SK-N-SH (cell line): ENCODE data around the gene PRSS8. TPM values are rescaled to one million over a fixed set of nuclear protein-coding genes. Genes with fewer than 3 reads are reported as not detected.

Experiments used
- CTCF ChIA-PET: fragments of 300-600, 350-600 bp; formaldehyde crosslinking; extraction: SDS; loops from one replicate; lab custom pipeline; 2021; lab: Yijun Ruan, JAX
- POLR2A ChIA-PET: fragments of 350-600 bp; sonication (Branson Sonifier 250); formaldehyde crosslinking; extraction: SDS; loops from one replicate; lab custom pipeline; 2020; ENCODE audit warnings: antibody characterized with exemption, inconsistent platforms; lab: Yijun Ruan, JAX
- DNase-seq: peaks from one replicate; pipeline ENCODE4 v3.0.0; 2012
- H2AFZ ChIP-seq: fragments of 200-600 bp; sonication (generic); 2 replicates; pipeline ENCODE4 v1.8.1; 2016; ENCODE audit warnings: antibody characterized with exemption, mild to moderate bottlenecking, low read depth
- H3F3A ChIP-seq: fragments of 200-600 bp; sonication (generic); replicated peaks from 2 replicates; pipeline ENCODE3; 2016; ENCODE audit warnings: antibody characterized with exemption, mild to moderate bottlenecking; ENCODE audit not compliant: insufficient read depth
- H3K27ac ChIP-seq, 2 experiments: fragments of 200-500 bp in 1 of 2; fragments of 200-600 bp in 1 of 2; sonication (Bioruptor generic) in 1 of 2; sonication (generic), shearing (Covaris generic) in 1 of 2; 2 replicates each; pipeline versions ENCODE4 v1.5.1 to v1.6.1; 2014 to 2016; ENCODE audit warnings: low read depth in 2 of 2, inconsistent platforms in 1 of 2, low read length in 1 of 2, mild to moderate bottlenecking in 1 of 2, mixed read lengths in 1 of 2
- H3K27me3 ChIP-seq: fragments of 200-600 bp; sonication (generic), shearing (Covaris generic); 2 replicates; pipeline ENCODE4 v1.6.1; 2016; ENCODE audit warnings: mixed run types; ENCODE audit not compliant: insufficient read depth
- H3K36me3 ChIP-seq, 2 experiments: fragments of 200-500 bp in 1 of 2; fragments of 200-600 bp in 1 of 2; sonication (Bioruptor generic) in 1 of 2; sonication (generic) in 1 of 2; replicated peaks in 1 of 2; 2 replicates each; pipeline versions ENCODE3 to v1.5.1; 2014 to 2016; ENCODE audit warnings: low read length in 1 of 2, mild to moderate bottlenecking in 1 of 2; ENCODE audit not compliant: insufficient read depth in 2 of 2, control insufficient read depth in 1 of 2
- H3K4me1 ChIP-seq, 2 experiments: fragments of 200-500 bp in 1 of 2; fragments of 200-600 bp in 1 of 2; sonication (Bioruptor generic) in 1 of 2; sonication (generic), shearing (Covaris generic) in 1 of 2; 2 replicates each; pipeline versions ENCODE4 v1.5.1 to v1.6.1; 2014 to 2016; ENCODE audit warnings: low read depth in 1 of 2, low read length in 1 of 2, mixed run types in 1 of 2; ENCODE audit not compliant: insufficient read depth in 2 of 2, control insufficient read depth in 1 of 2
- H3K4me2 ChIP-seq: fragments of 200-600 bp; sonication (generic), shearing (Covaris generic); 2 replicates; pipeline ENCODE4 v1.6.1; 2017; ENCODE audit warnings: mixed run types
- H3K4me3 ChIP-seq, 2 experiments: fragments of 200-500 bp in 1 of 2; fragments of 200-600 bp in 1 of 2; sonication (Bioruptor generic) in 1 of 2; sonication (generic), shearing (Covaris generic) in 1 of 2; 2 replicates each; pipeline versions ENCODE4 v1.5.1 to v1.8.1; 2014 to 2016; ENCODE audit warnings: low read depth in 2 of 2, inconsistent platforms in 1 of 2, low read length in 1 of 2, mild to moderate bottlenecking in 1 of 2, mixed read lengths in 1 of 2, moderate library complexity in 1 of 2
- H3K79me2 ChIP-seq: fragments of 200-600 bp; sonication (generic); 2 replicates; pipeline ENCODE4 v1.8.1; 2017; ENCODE audit warnings: mild to moderate bottlenecking; ENCODE audit not compliant: insufficient read depth
- H3K9ac ChIP-seq: fragments of 200-600 bp; sonication (generic); 2 replicates; pipeline ENCODE4 v1.6.1; 2017; ENCODE audit warnings: mixed run types
- H3K9me2 ChIP-seq: fragments of 200-600 bp; sonication (generic); 2 replicates; pipeline ENCODE4 v1.6.1; 2017; ENCODE audit warnings: mixed run types
- H3K9me3 ChIP-seq: fragments of 200-600 bp; sonication (generic); 2 replicates; pipeline ENCODE4 v1.6.1; 2017; ENCODE audit warnings: mixed run types, mild to moderate bottlenecking, moderate library complexity
- H4K20me1 ChIP-seq: fragments of 200-600 bp; sonication (generic); 2 replicates; pipeline ENCODE4 v1.6.1; 2017; ENCODE audit warnings: mild to moderate bottlenecking, mixed run types; ENCODE audit not compliant: insufficient read depth
- FOXJ3 ChIP-seq: sonication (generic); formaldehyde crosslinking; IDR thresholded peaks from 2 replicates; pipeline ENCODE4 v1.5.1; 2020; ENCODE audit warnings: mild to moderate bottlenecking, missing genetic modification reagents
- GABPA ChIP-seq: IDR thresholded peaks from 2 replicates; pipeline ENCODE4 v1.4.0; 2012; ENCODE audit warnings: low read depth, mild to moderate bottlenecking
- MEF2A ChIP-seq: IDR thresholded peaks from 2 replicates; pipeline ENCODE4 v1.4.0; 2012; ENCODE audit warnings: low read depth, borderline replicate concordance
- MXI1 ChIP-seq: IDR thresholded peaks from 2 replicates; pipeline ENCODE4 v1.6.1; 2012; ENCODE audit warnings: mild to moderate bottlenecking, low read depth, low read length, improper control_type of control experiment
- NFIC ChIP-seq: IDR thresholded peaks from 2 replicates; pipeline ENCODE4 v1.4.0; 2012; ENCODE audit warnings: borderline replicate concordance
- RAD21 ChIP-seq: IDR thresholded peaks from 2 replicates; pipeline ENCODE4 v1.6.1; 2012; ENCODE audit warnings: mild to moderate bottlenecking, low read length
- RCOR1 ChIP-seq: fragments of 150-350 bp; IDR thresholded peaks from 2 replicates; pipeline ENCODE4 v1.6.1; 2017; ENCODE audit warnings: antibody characterized with exemption, low read length
- RFX5 ChIP-seq: IDR thresholded peaks from 2 replicates; pipeline ENCODE4 v1.6.1; 2012; ENCODE audit warnings: mild to moderate bottlenecking, improper control_type of control experiment, low read length
- SMC3 ChIP-seq: IDR thresholded peaks from 2 replicates; pipeline ENCODE4 v1.6.1; 2012; ENCODE audit warnings: low read depth, low read length, improper control_type of control experiment
- TAF1 ChIP-seq: IDR thresholded peaks from 2 replicates; pipeline ENCODE4 v1.6.1; 2012; ENCODE audit warnings: low read depth, mild to moderate bottlenecking, low read length, moderate library complexity, borderline replicate concordance
- TEAD4 ChIP-seq: IDR thresholded peaks from 2 replicates; pipeline ENCODE4 v1.4.0; 2012; ENCODE audit warnings: mild to moderate bottlenecking, borderline replicate concordance; ENCODE audit not compliant: insufficient read depth
- whole genome bisulfite sequencing: methylation state at CpG from one replicate; pipeline ENCODE4 v1.1.6; 2017; ENCODE audit warnings: low lambda C conversion rate; 5-methylcytosine and 5-hydroxymethylcytosine counted together
- polyA plus RNA-seq, 3 experiments: library from polyadenylated mRNA; depleted of rRNA; stranded (reverse); fragments of >200 nt; gene quantifications; 2 replicates each; pipeline ENCODE4 v1.2.3, GENCODE V29; 2012
- TF ChIP-seq, protein P1 (sequence below): IDR thresholded peaks from 2 replicates; pipeline ENCODE4 v1.4.0; 2012; ENCODE audit warnings: low read depth, borderline replicate concordance
- TF ChIP-seq, protein P2 (sequence below): fragments of 200-600 bp; sonication (generic); IDR thresholded peaks from 2 replicates; pipeline ENCODE4 v1.6.1; 2017; ENCODE audit warnings: antibody characterized with exemption, mild to moderate bottlenecking, moderate library complexity
- TF ChIP-seq, protein P3 (sequence below): fragments of 150-350 bp; IDR thresholded peaks from 2 replicates; pipeline ENCODE4 v1.6.1; 2016; ENCODE audit warnings: mild to moderate bottlenecking, low read depth, low read length

The PRSS8 gene
- polyA plus RNA-seq, 1 of the 3 experiments (the other 2 are of a cell fraction) = 0.07 TPM

DNA sequence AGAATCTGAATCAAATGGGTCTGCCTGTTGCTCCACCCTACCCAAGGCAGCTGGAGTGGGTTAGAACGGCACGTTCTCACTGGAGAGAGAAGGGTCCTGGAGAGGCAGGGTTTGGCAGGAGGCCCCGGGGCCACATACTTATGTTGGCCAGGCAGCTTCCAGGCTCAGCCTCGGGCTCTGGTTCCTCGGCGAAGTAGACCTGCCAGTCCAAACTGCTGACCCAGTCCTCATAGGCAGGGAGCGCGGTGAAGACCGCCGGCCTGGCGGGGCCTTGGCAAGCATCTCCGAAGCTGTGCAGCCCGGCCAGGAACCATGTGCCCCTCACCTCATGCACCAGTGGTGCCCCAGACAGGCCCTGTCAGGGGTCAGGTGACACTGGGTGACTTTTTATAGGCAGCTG lies 51.5 kb downstream of the PRSS8 start (continued):
- TF ChIP-seq, protein P1, sequence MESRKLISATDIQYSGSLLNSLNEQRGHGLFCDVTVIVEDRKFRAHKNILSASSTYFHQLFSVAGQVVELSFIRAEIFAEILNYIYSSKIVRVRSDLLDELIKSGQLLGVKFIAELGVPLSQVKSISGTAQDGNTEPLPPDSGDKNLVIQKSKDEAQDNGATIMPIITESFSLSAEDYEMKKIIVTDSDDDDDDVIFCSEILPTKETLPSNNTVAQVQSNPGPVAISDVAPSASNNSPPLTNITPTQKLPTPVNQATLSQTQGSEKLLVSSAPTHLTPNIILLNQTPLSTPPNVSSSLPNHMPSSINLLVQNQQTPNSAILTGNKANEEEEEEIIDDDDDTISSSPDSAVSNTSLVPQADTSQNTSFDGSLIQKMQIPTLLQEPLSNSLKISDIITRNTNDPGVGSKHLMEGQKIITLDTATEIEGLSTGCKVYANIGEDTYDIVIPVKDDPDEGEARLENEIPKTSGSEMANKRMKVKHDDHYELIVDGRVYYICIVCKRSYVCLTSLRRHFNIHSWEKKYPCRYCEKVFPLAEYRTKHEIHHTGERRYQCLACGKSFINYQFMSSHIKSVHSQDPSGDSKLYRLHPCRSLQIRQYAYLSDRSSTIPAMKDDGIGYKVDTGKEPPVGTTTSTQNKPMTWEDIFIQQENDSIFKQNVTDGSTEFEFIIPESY = no peak
- TF ChIP-seq TEAD4 = no peak
- no peak for TF ChIP-seq MXI1
- TF ChIP-seq SMC3 = no peak
- TF ChIP-seq MEF2A = no peak
- no peak for TF ChIP-seq GABPA
- TF ChIP-seq RAD21 = no peak
- TF ChIP-seq RCOR1 = no peak

DNA sequence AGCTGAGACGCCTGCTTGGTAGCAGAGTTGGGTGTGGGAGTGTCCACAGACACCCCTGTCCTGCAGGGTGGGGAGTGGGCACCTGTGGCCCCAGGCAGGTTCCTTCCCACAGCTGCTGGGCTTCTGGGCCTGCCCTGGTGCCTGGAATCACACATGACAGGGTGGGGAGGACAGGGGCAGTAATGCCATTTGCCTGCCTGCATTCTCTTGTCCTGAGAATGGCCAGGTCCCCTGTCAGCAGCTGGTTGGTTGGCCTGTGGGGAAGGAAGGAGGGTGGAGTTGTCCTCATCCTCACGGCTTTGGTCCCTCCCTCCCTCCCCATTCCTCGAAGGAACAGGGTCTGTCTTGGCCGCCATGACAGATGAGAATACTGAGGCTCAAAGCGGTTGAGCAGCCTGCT lies 52.0 kb downstream of the PRSS8 start:
- 79% methylated on average over 5 of the region's 5 CpGs for WGBS
- Histone ChIP-seq H3K9me3 (no peaks in the 10 kb centered on the region), H3K4me2 (no peak overlapping the region), H3K9me2 (no peaks in the 10 kb centered on the region), H3K4me1 (no peaks in the 10 kb centered on the region; a peak in 1 of 4 replicates), H3K4me3 (no peak overlapping the region), H3K27ac (no peak overlapping the region; a peak in 1 of 4 replicates), H3K79me2 (peaks cover 34% of the 10 kb centered on the region; the same call in 1 of the 2 replicates), H3K27me3 (no peaks in the 10 kb centered on the region), H4K20me1 (peaks cover 8% of the 10 kb centered on the region; the same call in 1 of the 2 replicates), H3F3A (no peaks in the 10 kb centered on the region), H3K9ac (no peak overlapping the region), H2AFZ (no peak overlapping the region), H3K36me3 (peaks cover 23 to 56% of the 10 kb centered on the region in 2 experiments)
- ChIA-PET CTCF (no interaction called here), POLR2A (interaction anchor here (0.6 to 2.0 kb wide), 3 partner anchors 9 to 97 kb away, joined by 3 to 6 read pairs (median 3); partner anchors contain the start of gene VKORC1)
- no peak for DNase-seq
- TF ChIP-seq FOXJ3 (CRISPR knock-in tag) = no peak
- TF ChIP-seq TAF1 = no peak
- no peak for TF ChIP-seq RFX5
- no peak for TF ChIP-seq NFIC
- TF ChIP-seq, protein P2, sequence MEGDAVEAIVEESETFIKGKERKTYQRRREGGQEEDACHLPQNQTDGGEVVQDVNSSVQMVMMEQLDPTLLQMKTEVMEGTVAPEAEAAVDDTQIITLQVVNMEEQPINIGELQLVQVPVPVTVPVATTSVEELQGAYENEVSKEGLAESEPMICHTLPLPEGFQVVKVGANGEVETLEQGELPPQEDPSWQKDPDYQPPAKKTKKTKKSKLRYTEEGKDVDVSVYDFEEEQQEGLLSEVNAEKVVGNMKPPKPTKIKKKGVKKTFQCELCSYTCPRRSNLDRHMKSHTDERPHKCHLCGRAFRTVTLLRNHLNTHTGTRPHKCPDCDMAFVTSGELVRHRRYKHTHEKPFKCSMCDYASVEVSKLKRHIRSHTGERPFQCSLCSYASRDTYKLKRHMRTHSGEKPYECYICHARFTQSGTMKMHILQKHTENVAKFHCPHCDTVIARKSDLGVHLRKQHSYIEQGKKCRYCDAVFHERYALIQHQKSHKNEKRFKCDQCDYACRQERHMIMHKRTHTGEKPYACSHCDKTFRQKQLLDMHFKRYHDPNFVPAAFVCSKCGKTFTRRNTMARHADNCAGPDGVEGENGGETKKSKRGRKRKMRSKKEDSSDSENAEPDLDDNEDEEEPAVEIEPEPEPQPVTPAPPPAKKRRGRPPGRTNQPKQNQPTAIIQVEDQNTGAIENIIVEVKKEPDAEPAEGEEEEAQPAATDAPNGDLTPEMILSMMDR = no peak
- TF ChIP-seq, protein P3, sequence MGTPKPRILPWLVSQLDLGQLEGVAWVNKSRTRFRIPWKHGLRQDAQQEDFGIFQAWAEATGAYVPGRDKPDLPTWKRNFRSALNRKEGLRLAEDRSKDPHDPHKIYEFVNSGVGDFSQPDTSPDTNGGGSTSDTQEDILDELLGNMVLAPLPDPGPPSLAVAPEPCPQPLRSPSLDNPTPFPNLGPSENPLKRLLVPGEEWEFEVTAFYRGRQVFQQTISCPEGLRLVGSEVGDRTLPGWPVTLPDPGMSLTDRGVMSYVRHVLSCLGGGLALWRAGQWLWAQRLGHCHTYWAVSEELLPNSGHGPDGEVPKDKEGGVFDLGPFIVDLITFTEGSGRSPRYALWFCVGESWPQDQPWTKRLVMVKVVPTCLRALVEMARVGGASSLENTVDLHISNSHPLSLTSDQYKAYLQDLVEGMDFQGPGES = no peak
- no peak for TF ChIP-seq RAD21
- TF ChIP-seq TEAD4 = no peak
